GM20000 (cell line): Measurements from ENCODE around the gene GLT6D1.
"Not testable (repeated sequence)": the region's sequence is repeated elsewhere in the genome, so short reads cannot be mapped to it uniquely, and the experiment has no call there.

Experiments
- DNase-seq: peaks from one replicate; pipeline ENCODE4 v3.0.0; 2012; ENCODE audit warnings: low spot score
- TF ChIP-seq, protein P1 (sequence below): IDR thresholded peaks from 2 replicates; pipeline ENCODE4 v1.5.1; 2012; ENCODE audit warnings: mild to moderate bottlenecking, control low read depth; ENCODE audit errors: extremely low read depth, missing control alignments

GLT6D1 gene

DNA sequence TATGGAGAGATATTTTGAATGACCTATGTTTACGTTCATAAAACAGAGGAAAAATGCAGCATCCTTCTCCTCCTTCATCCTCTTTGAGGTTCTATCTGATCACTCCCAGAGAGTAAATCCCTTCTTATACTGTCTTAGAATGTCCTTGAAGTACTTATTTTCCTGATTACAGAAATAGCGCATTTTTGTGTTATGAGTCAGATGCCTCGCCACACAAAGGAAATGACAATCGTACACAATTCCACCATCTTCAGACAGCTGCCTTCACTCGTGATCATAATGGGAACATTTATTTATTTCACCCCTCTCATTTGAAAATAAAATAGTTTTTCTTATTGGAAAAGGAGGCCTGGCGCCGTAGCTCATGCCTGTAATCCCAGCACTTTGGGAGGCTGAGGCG, 2.4 kb upstream of the GLT6D1 start:
- DNase-seq = no peak
- TF ChIP-seq, protein P1, sequence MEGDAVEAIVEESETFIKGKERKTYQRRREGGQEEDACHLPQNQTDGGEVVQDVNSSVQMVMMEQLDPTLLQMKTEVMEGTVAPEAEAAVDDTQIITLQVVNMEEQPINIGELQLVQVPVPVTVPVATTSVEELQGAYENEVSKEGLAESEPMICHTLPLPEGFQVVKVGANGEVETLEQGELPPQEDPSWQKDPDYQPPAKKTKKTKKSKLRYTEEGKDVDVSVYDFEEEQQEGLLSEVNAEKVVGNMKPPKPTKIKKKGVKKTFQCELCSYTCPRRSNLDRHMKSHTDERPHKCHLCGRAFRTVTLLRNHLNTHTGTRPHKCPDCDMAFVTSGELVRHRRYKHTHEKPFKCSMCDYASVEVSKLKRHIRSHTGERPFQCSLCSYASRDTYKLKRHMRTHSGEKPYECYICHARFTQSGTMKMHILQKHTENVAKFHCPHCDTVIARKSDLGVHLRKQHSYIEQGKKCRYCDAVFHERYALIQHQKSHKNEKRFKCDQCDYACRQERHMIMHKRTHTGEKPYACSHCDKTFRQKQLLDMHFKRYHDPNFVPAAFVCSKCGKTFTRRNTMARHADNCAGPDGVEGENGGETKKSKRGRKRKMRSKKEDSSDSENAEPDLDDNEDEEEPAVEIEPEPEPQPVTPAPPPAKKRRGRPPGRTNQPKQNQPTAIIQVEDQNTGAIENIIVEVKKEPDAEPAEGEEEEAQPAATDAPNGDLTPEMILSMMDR = no peak

GRCh38 chr9:135641047-135641446, 1.7 kb upstream of the GLT6D1 start:
- DNase-seq = no peak
- TF ChIP-seq, protein P1 = no peak

DNA sequence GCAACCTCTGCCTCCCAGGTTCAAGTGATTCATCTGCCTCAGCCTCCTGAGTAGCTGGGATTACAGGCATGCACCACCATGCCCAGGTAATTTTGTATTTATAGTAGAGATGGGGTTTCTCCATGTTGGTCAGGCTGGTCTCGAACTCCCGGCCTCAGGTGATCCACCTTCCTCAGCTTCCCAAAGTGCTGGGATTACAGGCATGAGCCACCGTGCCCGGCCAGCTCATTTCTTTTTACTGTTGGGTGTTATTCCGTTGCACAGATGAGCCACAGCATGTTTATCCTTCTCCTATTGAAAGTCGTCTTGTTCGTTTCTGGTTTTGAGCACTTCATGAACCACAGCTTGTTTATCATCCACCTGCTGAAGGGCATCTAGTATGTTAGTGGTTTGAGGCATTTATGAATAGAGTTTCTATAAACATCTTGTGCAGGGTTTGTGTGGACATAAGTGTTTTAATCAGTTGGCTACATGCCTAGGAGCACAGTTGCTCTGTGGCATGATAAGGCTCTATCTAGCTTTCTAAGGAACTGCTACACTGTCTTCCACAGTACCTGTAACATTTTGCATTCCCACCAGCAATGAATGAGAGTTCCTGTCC, 2.3 kb downstream of the GLT6D1 start:
- not testable (repeated sequence) for DNase-seq

- no peak for DNase-seq
- TF ChIP-seq, protein P1 = no peak
Observed at GRCh38 chr9:135632841-135633240, 6.5 kb downstream of the GLT6D1 start.

- DNase-seq = no peak
- TF ChIP-seq, protein P1 = no peak
Observed at GRCh38 chr9:135624282-135624681, 15.1 kb downstream of the GLT6D1 start.

DNA sequence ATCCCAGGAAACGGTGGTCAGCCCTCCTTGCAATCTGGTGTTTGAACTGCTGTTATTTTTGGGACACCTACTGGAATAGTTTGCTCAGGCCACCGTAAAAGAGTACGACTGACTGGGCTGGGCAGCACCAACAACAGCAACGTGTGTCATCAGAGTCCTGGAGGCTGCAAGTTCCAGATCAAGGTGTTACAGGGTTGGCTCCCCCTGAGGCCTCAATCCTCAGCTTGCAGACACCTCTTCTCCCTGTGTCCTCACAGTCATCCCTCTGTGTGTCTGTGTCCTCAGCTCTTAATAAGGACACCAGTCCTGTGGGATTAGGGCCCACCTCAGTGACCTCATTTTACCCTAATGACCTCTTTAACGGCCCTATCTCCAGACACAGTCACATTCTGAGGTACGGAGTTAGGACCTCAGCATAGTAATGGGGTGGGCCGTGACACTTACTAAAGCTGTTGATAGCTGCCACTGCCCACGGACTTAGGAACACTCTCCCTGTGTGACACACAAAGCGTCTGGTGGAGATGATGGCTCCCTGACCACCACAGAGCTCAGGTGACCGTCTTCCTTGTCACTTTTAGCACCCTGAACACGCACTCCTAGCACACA, 16.8 kb downstream of the GLT6D1 start:
- no peak for DNase-seq
- TF ChIP-seq, protein P1 = no peak

GRCh38 chr9:135620558-135620957, 18.8 kb downstream of the GLT6D1 start:
- TF ChIP-seq, protein P1 = no peak

DNA sequence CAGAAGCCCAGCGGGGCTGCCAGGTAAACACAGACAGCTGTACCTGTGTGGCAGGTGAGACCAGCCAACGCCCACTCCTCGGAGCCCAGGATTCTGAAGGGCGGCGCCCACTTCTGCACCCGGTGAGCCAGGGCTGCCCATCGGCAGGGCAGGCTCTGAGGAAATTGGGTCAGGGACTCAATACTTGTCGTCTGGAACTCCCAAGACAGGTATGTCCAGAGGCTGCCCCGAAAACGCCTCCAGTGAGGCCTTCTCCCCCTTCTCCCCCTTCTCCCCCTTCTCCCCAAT, 19.8 kb downstream of the GLT6D1 start:
- no peak for DNase-seq
- TF ChIP-seq, protein P1 = no peak

More at GRCh38 chr9:135620558-135620957, 18.8 kb downstream of the GLT6D1 start:
- no peak for DNase-seq
